Ovary (tissue), 9 donors: ENCODE measurements around the gene DAAM2. TPM values are rescaled to one million over a fixed set of nuclear protein-coding genes. Genes with fewer than 3 reads are reported as not detected.

Experiments
- DNase-seq, 5 donors: peaks; one replicate each; pipeline ENCODE4 v3.0.0-alpha.2; 2019 to 2020
- H3K27ac ChIP-seq, 2 donors: fragments of 200-600 bp; one replicate each; pipeline versions ENCODE4 v1.5.1 to v1.8.0; 2019 to 2022
- H3K27me3 ChIP-seq: fragments of 200-600 bp; one replicate; pipeline ENCODE4 v1.8.0; 2022
- H3K36me3 ChIP-seq: fragments of 200-600 bp; sonication (generic); one replicate; pipeline ENCODE4 v1.5.1; 2019
- H3K4me1 ChIP-seq: one replicate; pipeline ENCODE4 v1.8.1; 2013; ENCODE audit warnings: mild to moderate bottlenecking, moderate library complexity; ENCODE audit not compliant: insufficient read depth
- H3K4me3 ChIP-seq: fragments of 200-600 bp; sonication (generic); one replicate; pipeline ENCODE4 v1.5.1; 2017
- H3K9me3 ChIP-seq, 2 donors: fragments of 200-600 bp in 1 of 2; sonication (generic) in 1 of 2; one replicate each; pipeline versions ENCODE4 v1.5.1 to v1.8.1; 2013 to 2019; ENCODE audit warnings: mild to moderate bottlenecking in 1 of 2, moderate library complexity in 1 of 2
- CTCF ChIP-seq, 3 donors: fragments of 450-650 bp in 2 of 3; fragments of 200-600 bp in 1 of 3; IDR thresholded peaks; one replicate each; pipeline versions ENCODE4 v1.5.1 to v1.8.0; 2016 to 2022; ENCODE audit warnings: antibody characterized with exemption in 3 of 3, mild to moderate bottlenecking in 1 of 3
- EP300 ChIP-seq: sonication (generic); formaldehyde crosslinking; IDR thresholded peaks from one replicate; pipeline ENCODE4 v1.6.1; 2017; ENCODE audit warnings: antibody characterized with exemption
- POLR2A ChIP-seq: fragments of 450-650 bp; IDR thresholded peaks from one replicate; pipeline ENCODE4 v1.6.1; 2017; ENCODE audit warnings: antibody characterized with exemption, mild to moderate bottlenecking, moderate library complexity
- WGBS, 3 donors: extraction: QIAGEN DNeasy Blood & Tissue Kit in 1 of 3; methylation state at CpG; one replicate each; pipeline versions ENCODE4 v1.1.5 to v1.1.7; 2013 to 2017; 5-methylcytosine and 5-hydroxymethylcytosine counted together
- intact Hi-C, 4 donors: fragments of 100-400 bp; cut with DNase I; formaldehyde crosslinking; loops; one replicate each; pipeline versions ENCODE4 v1.11.0 to v1.15.1; 2022 to 2023
- polyA plus RNA-seq, 2 donors: library from polyadenylated mRNA; stranded (reverse); fragments of 200-250 nt in 1 of 2; fragments of 350-450 nt in 1 of 2; fragmentation: Illumina TruSeq in 1 of 2; extraction: RNeasy Lipid Tissue Mini Kit (QIAGEN cat#74804) in 1 of 2; gene quantifications; one replicate each; pipeline ENCODE4 v1.2.3, GENCODE V29; 2013 to 2014
- total RNA-seq, 7 donors: library from RNA; depleted of rRNA in 2 of 7; stranded (reverse); fragments of >200 nt in 2 of 7; fragmentation: NEBNext Ultra II Directional in 3 of 7; extraction: Animal tissue kit (Norgen Biotek cat#: 25700) in 3 of 7; gene quantifications; one replicate each; pipeline versions ENCODE4 v1.1.0 to v1.2.4, GENCODE V29; 2016 to 2023
- donor health status: DM: no; HTN: no; CAD: no; lungs with moderate emphysema.
- donor health status: DM: no; HTN: no; CAD: no.
- donor health status: Bipolar disorder and iron deficiency.
- donor health status: DM: yes; HTN: yes; CAD: no.
- donor health status: DM: no; HTN: no; CAD: no.
- donor health status: DM: yes; HTN: yes; CAD: no.

The DAAM2 gene
- total and polyA plus RNA-seq, 9 donors, result 8.5 to 27.8 (median 18.5) TPM

- WGBS, 3 donors, result 92 to 100% (median 97%) methylated on average over 1 of the region's 1 CpG
- H3K27me3 ChIP-seq, result no peaks in the 10 kb centered on the region
- H3K27ac ChIP-seq, result no peak overlapping the region
- intact Hi-C loops, result loop anchor here in 1 of 4 donors (10.0 kb wide), 1 partner anchor 720 kb away; no protein-coding TSS in a partner anchor
- H3K4me1 ChIP-seq, result peaks cover 8% of the 10 kb centered on the region
- no peaks in the 10 kb centered on the region for H3K36me3 ChIP-seq
- no peak for TF ChIP-seq CTCF (IDR thresholded peaks at IDR 0.05)
- no peak for TF ChIP-seq EP300
- H3K4me3 ChIP-seq, result no peak overlapping the region
- H3K9me3 ChIP-seq, result no peaks in the 10 kb centered on the region
- no peak for DNase-seq
These were observed 52.7 kb downstream of the DAAM2 start for GRCh38 chr6:39844866-39845265.

DNA sequence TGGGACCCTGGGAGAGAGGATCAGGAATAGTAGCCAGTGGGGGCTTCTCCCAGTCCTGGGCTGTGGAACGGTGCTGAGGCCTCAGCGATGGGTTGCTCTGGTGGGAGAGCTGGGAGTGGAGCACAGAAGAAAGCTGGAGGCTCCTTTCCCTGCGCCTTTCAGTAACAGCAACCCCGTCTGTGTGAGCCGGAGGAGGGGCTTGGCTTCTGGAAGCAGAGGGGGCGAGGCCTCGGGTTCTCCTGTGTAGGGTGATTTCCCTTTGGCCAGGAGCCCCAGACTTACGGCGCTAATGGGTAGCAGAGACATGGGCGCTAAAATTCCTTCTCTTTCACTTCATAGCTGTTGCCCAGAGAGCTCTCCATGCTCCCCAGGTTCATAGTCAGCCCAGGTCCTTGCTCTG lies 55.0 kb downstream of the DAAM2 start:
- 23 to 44% (median 30%) methylated on average over 10 of the region's 10 CpGs for WGBS, 3 donors
- peak overlapping the region in 1 of 2 donors; percentile 16 for H3K27ac ChIP-seq
- no peaks in the 10 kb centered on the region for H3K36me3 ChIP-seq
- intact Hi-C loops, result loop anchor here in 1 of 4 donors (10.0 kb wide), 1 partner anchor 722 kb away; no protein-coding TSS in a partner anchor
- no peaks in the 10 kb centered on the region for H3K9me3 ChIP-seq
- no peaks in the 10 kb centered on the region for H3K27me3 ChIP-seq
- TF ChIP-seq POLR2A, result no peak
- no peak for TF ChIP-seq EP300
- TF ChIP-seq CTCF (IDR thresholded peaks at IDR 0.05), result no peak
- peaks cover 8% of the 10 kb centered on the region for H3K4me1 ChIP-seq
- peak; percentile 44 to 69 (median 65) for DNase-seq
- no peak overlapping the region for H3K4me3 ChIP-seq

GRCh38 chr6:39848171-39848570 lies 56.0 kb downstream of the DAAM2 start:
- 58 to 73% (median 61%) methylated on average over 4 of the region's 4 CpGs for WGBS, 3 donors
- peaks cover 8% of the 10 kb centered on the region for H3K4me1 ChIP-seq
- H3K36me3 ChIP-seq, result no peaks in the 10 kb centered on the region
- H3K27me3 ChIP-seq, result no peaks in the 10 kb centered on the region
- no peak overlapping the region for H3K27ac ChIP-seq
- H3K9me3 ChIP-seq, result no peaks in the 10 kb centered on the region
- no peak overlapping the region for H3K4me3 ChIP-seq
- DNase-seq, result no peak
- intact Hi-C loops, result loop anchor here in 1 of 4 donors (10.0 kb wide), 1 partner anchor 723 kb away; no protein-coding TSS in a partner anchor
- TF ChIP-seq CTCF (IDR thresholded peaks at IDR 0.05) (no peak), EP300 (no peak), POLR2A (no peak)

DNA sequence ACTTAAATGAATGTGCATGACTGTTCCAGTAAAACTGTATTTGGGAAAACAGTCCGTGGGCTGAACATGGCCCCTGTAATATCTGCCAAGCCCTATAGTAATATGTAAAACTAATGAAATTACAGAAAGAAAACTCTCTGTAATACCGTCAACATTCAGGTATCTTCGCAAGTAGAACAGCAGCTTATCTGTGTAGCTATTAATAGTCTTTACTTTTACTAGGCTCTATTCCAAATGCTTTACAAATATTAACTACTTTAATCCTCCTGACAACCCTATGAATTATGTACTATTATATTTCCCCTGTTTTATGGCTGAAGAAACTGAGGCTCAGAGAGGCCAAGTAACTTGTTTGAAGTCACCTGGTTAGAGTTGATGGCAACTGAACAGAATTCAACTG lies 57.1 kb downstream of the DAAM2 start:
- Histone ChIP-seq H3K27me3 (no peaks in the 10 kb centered on the region), H3K36me3 (no peaks in the 10 kb centered on the region), H3K9me3 (no peaks in the 10 kb centered on the region), H3K4me1 (peaks cover 8% of the 10 kb centered on the region), H3K27ac (no peak overlapping the region), H3K4me3 (no peak overlapping the region)
- TF ChIP-seq CTCF (IDR thresholded peaks at IDR 0.05) (no peak), EP300 (no peak), POLR2A (no peak)
- intact Hi-C loops, result loop anchor here in 1 of 4 donors (10.0 kb wide), 1 partner anchor 724 kb away; no protein-coding TSS in a partner anchor
- DNase-seq, result no peak
- WGBS, 3 donors, result 45 to 56% (median 55%) methylated on average over 3 of the region's 3 CpGs
